ENCODE measurements around the gene NTN1.

DNA sequence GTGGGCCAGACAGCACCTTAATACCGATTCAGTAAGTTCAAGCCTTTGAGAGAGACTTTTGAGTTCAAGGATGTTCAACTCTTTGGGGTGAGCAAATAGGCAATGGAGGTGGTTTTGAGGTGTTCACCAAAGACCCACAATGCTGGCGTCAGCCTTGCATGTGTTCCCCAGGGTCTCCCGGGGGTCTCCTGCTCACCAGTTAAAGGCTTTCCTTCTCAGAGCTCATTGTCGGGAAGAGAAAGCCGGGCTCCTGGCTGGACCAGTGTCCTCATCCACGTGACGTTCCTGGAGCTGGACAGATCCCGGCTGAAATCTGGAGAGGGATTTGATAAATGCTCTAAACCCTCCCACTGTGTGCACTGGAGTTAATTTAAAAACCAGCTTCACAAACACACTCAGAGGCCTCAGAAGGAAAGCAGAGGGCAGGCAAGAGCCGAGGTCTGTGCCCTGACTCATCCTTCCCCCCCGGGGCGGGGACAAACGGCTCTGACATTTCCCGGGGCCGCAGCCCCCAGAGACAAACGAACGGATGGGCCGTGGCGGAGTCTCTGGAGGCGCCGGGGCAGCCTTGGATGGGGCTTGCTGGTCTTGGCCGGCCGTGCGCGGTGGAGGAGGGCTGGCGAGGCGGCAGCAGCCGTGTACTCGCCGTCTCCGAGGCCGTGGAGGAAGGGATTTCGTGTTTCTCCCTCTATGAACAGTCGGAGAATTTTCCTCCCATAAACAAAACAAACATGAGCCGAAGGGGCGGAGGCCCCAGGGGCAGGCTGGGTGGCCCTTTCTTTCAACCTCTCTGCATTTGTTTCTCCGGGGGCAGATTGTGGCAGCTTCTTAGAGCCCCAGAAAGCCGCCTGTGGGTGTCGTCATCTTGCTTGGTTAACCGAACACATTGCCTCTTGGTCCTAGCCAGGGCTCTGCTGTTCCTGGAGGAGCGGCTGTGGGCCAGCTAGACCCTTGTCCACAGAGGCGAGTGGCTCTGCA, 94.2 kb downstream of the NTN1 start:
- TF ChIP-seq EZH2 (IDR thresholded peaks at IDR 0.05; ENCODE audit: borderline replicate concordance, low read length): no peak
- TF ChIP-seq, protein P1, sequence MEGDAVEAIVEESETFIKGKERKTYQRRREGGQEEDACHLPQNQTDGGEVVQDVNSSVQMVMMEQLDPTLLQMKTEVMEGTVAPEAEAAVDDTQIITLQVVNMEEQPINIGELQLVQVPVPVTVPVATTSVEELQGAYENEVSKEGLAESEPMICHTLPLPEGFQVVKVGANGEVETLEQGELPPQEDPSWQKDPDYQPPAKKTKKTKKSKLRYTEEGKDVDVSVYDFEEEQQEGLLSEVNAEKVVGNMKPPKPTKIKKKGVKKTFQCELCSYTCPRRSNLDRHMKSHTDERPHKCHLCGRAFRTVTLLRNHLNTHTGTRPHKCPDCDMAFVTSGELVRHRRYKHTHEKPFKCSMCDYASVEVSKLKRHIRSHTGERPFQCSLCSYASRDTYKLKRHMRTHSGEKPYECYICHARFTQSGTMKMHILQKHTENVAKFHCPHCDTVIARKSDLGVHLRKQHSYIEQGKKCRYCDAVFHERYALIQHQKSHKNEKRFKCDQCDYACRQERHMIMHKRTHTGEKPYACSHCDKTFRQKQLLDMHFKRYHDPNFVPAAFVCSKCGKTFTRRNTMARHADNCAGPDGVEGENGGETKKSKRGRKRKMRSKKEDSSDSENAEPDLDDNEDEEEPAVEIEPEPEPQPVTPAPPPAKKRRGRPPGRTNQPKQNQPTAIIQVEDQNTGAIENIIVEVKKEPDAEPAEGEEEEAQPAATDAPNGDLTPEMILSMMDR (IDR thresholded peaks at IDR 0.05; ENCODE audit: low read length): no peak

Data from OCI-LY1 (cell line).